ENCODE data around the gene MRPL9.
A peak's percentile ranks its signal among the peaks of the same experiment; 100 is the strongest.

The MRPL9 gene

GRCh38 chr1:151762941-151763921, at the start of gene MRPL9:
Gene MRPL9, minus strand, starts transcription at chr1:151763496. Its CDS starts 17 bp downstream, at chr1:151763479.
- DNase-seq (ENCODE audit: low read depth) = peak; percentile 55

- no peak for DNase-seq (ENCODE audit: low read depth)
Measured at GRCh38 chr1:151811181-151811580, 47.9 kb upstream of the MRPL9 start.

GRCh38 chr1:151809985-151810556, 46.8 kb upstream of the MRPL9 start:
- no peak for DNase-seq (ENCODE audit: low read depth)

- no peak for DNase-seq (ENCODE audit: low read depth)
Measured at GRCh38 chr1:151809290-151809984, 46.1 kb upstream of the MRPL9 start.

- DNase-seq (ENCODE audit: low read depth) = no peak
Measured at GRCh38 chr1:151807766-151808165, 44.5 kb upstream of the MRPL9 start.

- DNase-seq (ENCODE audit: low read depth) = no peak
Measured at GRCh38 chr1:151807131-151807530, 43.8 kb upstream of the MRPL9 start.

GRCh38 chr1:151806170-151806569, 42.9 kb upstream of the MRPL9 start:
- DNase-seq (ENCODE audit: low read depth) = no peak

GRCh38 chr1:151805066-151805820, 41.9 kb upstream of the MRPL9 start, which contains the start of gene LINGO4:
Gene LINGO4, minus strand, starts transcription at chr1:151805419. Its CDS starts 2,715 bp downstream, at chr1:151802704.
- no peak for DNase-seq (ENCODE audit: low read depth)

GRCh38 chr1:151803915-151804314, 40.6 kb upstream of the MRPL9 start:
- DNase-seq (ENCODE audit: low read depth) = no peak

GRCh38 chr1:151803164-151803563, 39.9 kb upstream of the MRPL9 start:
- no peak for DNase-seq (ENCODE audit: low read depth)

GRCh38 chr1:151802372-151802771, 39.1 kb upstream of the MRPL9 start:
- no peak for DNase-seq (ENCODE audit: low read depth)

GRCh38 chr1:151801846-151802245, 38.5 kb upstream of the MRPL9 start:
- no peak for DNase-seq (ENCODE audit: low read depth)

- no peak for DNase-seq (ENCODE audit: low read depth)
Measured at GRCh38 chr1:151801310-151801820, 38.1 kb upstream of the MRPL9 start.

GRCh38 chr1:151800830-151801229, 37.5 kb upstream of the MRPL9 start:
- no peak for DNase-seq (ENCODE audit: low read depth)

- DNase-seq (ENCODE audit: low read depth) = no peak
Measured at GRCh38 chr1:151799179-151800022, 36.1 kb upstream of the MRPL9 start.

- no peak for DNase-seq (ENCODE audit: low read depth)
Measured at GRCh38 chr1:151798571-151798970, 35.3 kb upstream of the MRPL9 start.

GRCh38 chr1:151790940-151791651, 27.8 kb upstream of the MRPL9 start:
- no peak for DNase-seq (ENCODE audit: low read depth)

- DNase-seq (ENCODE audit: low read depth) = peak; percentile 98
Measured at GRCh38 chr1:151790071-151790939, 27.0 kb upstream of the MRPL9 start, which contains the start of gene TDRKH. Gene TDRKH, minus strand, starts transcription at chr1:151790500. Its CDS starts 7,478 bp downstream, at chr1:151783022.

- no peak for DNase-seq (ENCODE audit: low read depth)
Measured at GRCh38 chr1:151787689-151788088, 24.4 kb upstream of the MRPL9 start.

All from GM04504 (cell line).